Neural progenitor cell (in vitro differentiated cells): ENCODE results near the gene VTN.

Experiments used
- CTCF ChIP-seq: fragments of 200-600 bp; sonication (generic); IDR thresholded peaks from 2 replicates; pipeline ENCODE4 v1.5.1; 2017; ENCODE audit warnings: antibody characterized with exemption, mild to moderate bottlenecking
- EZH2 ChIP-seq: fragments of 200-600 bp; sonication (generic); IDR thresholded peaks from 2 replicates; pipeline ENCODE4 v1.6.1; 2017; ENCODE audit warnings: antibody characterized with exemption, mild to moderate bottlenecking, moderate library complexity
- EZH2phosphoT487 ChIP-seq: fragments of 200-600 bp; sonication (generic); IDR thresholded peaks from 2 replicates; pipeline ENCODE4 v1.6.1; 2017; ENCODE audit warnings: antibody characterized with exemption

GRCh38 chr17:28407130-28407973, 37.2 kb upstream of the VTN start:
- peak; percentile 16 for TF ChIP-seq CTCF
- no peak for TF ChIP-seq EZH2
- no peak for TF ChIP-seq EZH2phosphoT487
